Kidney (tissue), 14 donors: ENCODE results near the gene GFAP. TPM values are rescaled to one million over a fixed set of nuclear protein-coding genes. Genes with fewer than 3 reads are reported as not detected.

Source experiments
- DNase-seq, 5 donors: peaks; one replicate each; pipeline ENCODE4 v3.0.0-alpha.2; 2013 to 2020
- FAIRE-seq: peaks from 2 replicates; lab custom pipeline; 2012; peaks lifted over from hg19 to GRCh38; lab: Jason Lieb, UNC
- H3K27ac ChIP-seq, 2 donors: one replicate each; pipeline ENCODE4 v1.7.0; 2013; ENCODE audit warnings: low read depth in 2 of 2, low read length in 2 of 2, inconsistent platforms in 1 of 2
- H3K27me3 ChIP-seq: one replicate; pipeline ENCODE4 v1.7.1; 2013; ENCODE audit warnings: low read length, inconsistent platforms; ENCODE audit not compliant: control insufficient read depth, insufficient read depth
- H3K36me3 ChIP-seq, 3 donors: one replicate each; pipeline versions ENCODE4 v1.7.0 to v1.7.1; 2013; ENCODE audit warnings: low read length in 3 of 3, control low read depth in 1 of 3, inconsistent platforms in 1 of 3; ENCODE audit not compliant: insufficient read depth in 3 of 3, control insufficient read depth in 2 of 3
- H3K4me1 ChIP-seq, 3 donors: one replicate each; pipeline versions ENCODE4 v1.7.0 to v1.7.1; 2013; ENCODE audit warnings: low read length in 3 of 3, inconsistent platforms in 1 of 3, low read depth in 1 of 3; ENCODE audit not compliant: control insufficient read depth in 2 of 3, insufficient read depth in 2 of 3
- H3K4me3 ChIP-seq, 3 donors: one replicate each; pipeline versions ENCODE4 v1.7.0 to v1.8.1; 2013; ENCODE audit warnings: low read length in 3 of 3, control low read depth in 1 of 3, inconsistent platforms in 1 of 3
- H3K9ac ChIP-seq, 3 donors: one replicate each; pipeline versions ENCODE4 v1.7.0 to v1.7.1; 2013; ENCODE audit warnings: low read length in 3 of 3, control low read depth in 1 of 3, inconsistent platforms in 1 of 3
- H3K9me3 ChIP-seq, 3 donors: one replicate each; pipeline versions ENCODE4 v1.7.0 to v1.7.1; 2013; ENCODE audit warnings: low read length in 3 of 3, control low read depth in 1 of 3, inconsistent platforms in 1 of 3; ENCODE audit not compliant: control insufficient read depth in 2 of 3, insufficient read depth in 1 of 3
- intact Hi-C: fragments of 100-400 bp; cut with DNase I; formaldehyde crosslinking; loops from one replicate; pipeline ENCODE4 v1.11.1; 2022
- polyA plus RNA-seq: library from polyadenylated mRNA; stranded (reverse); fragments of 350-450 nt; fragmentation: Illumina TruSeq; extraction: RNeasy Lipid Tissue Mini Kit (QIAGEN cat#74804); gene quantifications from one replicate; pipeline ENCODE4 v1.2.3, GENCODE V29; 2014; ENCODE audit warnings: low read depth, low replicate concordance; ENCODE audit not compliant: insufficient read depth
- total RNA-seq: library from RNA; stranded (reverse); fragmentation: NEBNext Ultra II Directional; extraction: Animal tissue kit (Norgen Biotek cat#: 25700); gene quantifications from one replicate; pipeline ENCODE4 v1.2.1, GENCODE V29; 2021
- TF ChIP-seq, protein P1 (sequence below): IDR thresholded peaks from 3 replicates; pipeline ENCODE4 v1.5.1; 2012; ENCODE audit warnings: mild to moderate bottlenecking, moderate library complexity, borderline replicate concordance; ENCODE audit not compliant: insufficient read depth; ENCODE audit errors: extremely low read depth
- donor health status: control.
- donor health status: control.
- donor health status: control.
- donor health status: control.
- donor health status: control.
- donor health status: DM: yes; HTN: yes; CAD: no.
- donor health status: Normal renal cell carcinoma (clear cell type).

Gene GFAP
- total and polyA plus RNA-seq, 2 donors from 2014 or later = 1.4 to 2.3 TPM

- H3K4me1 ChIP-seq = no peaks in the 10 kb centered on the region
- no peak overlapping the region for H3K4me3 ChIP-seq
- H3K27me3 ChIP-seq = no peaks in the 10 kb centered on the region
- H3K9ac ChIP-seq = no peak overlapping the region
- no peak for FAIRE-seq
- TF ChIP-seq, protein P1, sequence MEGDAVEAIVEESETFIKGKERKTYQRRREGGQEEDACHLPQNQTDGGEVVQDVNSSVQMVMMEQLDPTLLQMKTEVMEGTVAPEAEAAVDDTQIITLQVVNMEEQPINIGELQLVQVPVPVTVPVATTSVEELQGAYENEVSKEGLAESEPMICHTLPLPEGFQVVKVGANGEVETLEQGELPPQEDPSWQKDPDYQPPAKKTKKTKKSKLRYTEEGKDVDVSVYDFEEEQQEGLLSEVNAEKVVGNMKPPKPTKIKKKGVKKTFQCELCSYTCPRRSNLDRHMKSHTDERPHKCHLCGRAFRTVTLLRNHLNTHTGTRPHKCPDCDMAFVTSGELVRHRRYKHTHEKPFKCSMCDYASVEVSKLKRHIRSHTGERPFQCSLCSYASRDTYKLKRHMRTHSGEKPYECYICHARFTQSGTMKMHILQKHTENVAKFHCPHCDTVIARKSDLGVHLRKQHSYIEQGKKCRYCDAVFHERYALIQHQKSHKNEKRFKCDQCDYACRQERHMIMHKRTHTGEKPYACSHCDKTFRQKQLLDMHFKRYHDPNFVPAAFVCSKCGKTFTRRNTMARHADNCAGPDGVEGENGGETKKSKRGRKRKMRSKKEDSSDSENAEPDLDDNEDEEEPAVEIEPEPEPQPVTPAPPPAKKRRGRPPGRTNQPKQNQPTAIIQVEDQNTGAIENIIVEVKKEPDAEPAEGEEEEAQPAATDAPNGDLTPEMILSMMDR = no peak
- intact Hi-C loops = loop anchor here (10.0 kb wide), 1 partner anchor 186 kb away; no protein-coding TSS in a partner anchor
- H3K9me3 ChIP-seq = no peaks in the 10 kb centered on the region
- H3K36me3 ChIP-seq = no peaks in the 10 kb centered on the region
- H3K27ac ChIP-seq = no peak overlapping the region
- peak in 2 of 5 donors; percentile 25 to 33 for DNase-seq
Measured at GRCh38 chr17:44928950-44929720, 13.8 kb upstream of the GFAP start.

GRCh38 chr17:44928136-44928535, 12.8 kb upstream of the GFAP start:
- Histone ChIP-seq H3K27me3 (no peaks in the 10 kb centered on the region), H3K4me3 (no peak overlapping the region), H3K4me1 (no peaks in the 10 kb centered on the region), H3K27ac (no peak overlapping the region), H3K9ac (no peak overlapping the region), H3K36me3 (no peaks in the 10 kb centered on the region), H3K9me3 (no peaks in the 10 kb centered on the region)
- TF ChIP-seq, protein P1 = no peak
- intact Hi-C loops = loop anchor here (10.0 kb wide), 1 partner anchor 187 kb away; no protein-coding TSS in a partner anchor
- DNase-seq (peak in 2 of 5 donors; percentile 30 to 66), FAIRE-seq (no peak)

DNA sequence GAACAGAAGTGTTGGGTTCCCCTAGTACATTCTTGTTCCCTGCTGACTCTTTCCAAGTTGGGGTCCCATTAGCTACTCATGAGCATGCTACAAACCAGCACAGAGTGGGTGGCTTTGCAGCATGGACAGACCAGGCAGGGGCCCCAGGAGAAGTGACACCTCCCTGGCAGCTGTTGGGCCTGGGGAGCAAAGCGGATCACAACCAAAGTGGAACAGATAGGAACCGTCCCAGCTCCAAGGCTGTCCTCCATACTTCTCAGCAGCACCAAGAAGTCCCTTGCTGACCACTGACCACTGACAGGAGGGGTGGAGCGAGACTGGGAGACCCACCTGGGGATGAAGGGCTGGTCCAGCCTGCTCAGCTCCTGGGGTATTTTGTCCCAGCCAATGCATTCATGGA, 12.4 kb upstream of the GFAP start:
- Histone ChIP-seq H3K4me1 (no peaks in the 10 kb centered on the region), H3K27me3 (no peaks in the 10 kb centered on the region), H3K27ac (no peak overlapping the region), H3K9me3 (no peaks in the 10 kb centered on the region), H3K36me3 (no peaks in the 10 kb centered on the region), H3K4me3 (no peak overlapping the region), H3K9ac (no peak overlapping the region)
- no peak for FAIRE-seq
- intact Hi-C loops = loop anchor here (10.0 kb wide), 1 partner anchor 187 kb away; no protein-coding TSS in a partner anchor
- TF ChIP-seq, protein P1 = no peak
- peak in 2 of 5 donors; percentile 19 to 32 for DNase-seq
